ENCODE measurements around the gene NXPH3.
"Not testable (repeated sequence)": the region's sequence is repeated elsewhere in the genome, so short reads cannot be mapped to it uniquely, and the experiment has no call there.

The NXPH3 gene

GRCh38 chr17:49554694-49555494, 20.8 kb upstream of the NXPH3 start:
- DNase-seq: no peak

- DNase-seq: no peak
Measured at GRCh38 chr17:49555495-49556222, 20.0 kb upstream of the NXPH3 start.

GRCh38 chr17:49556223-49556943, 19.3 kb upstream of the NXPH3 start:
- DNase-seq: peak; percentile 43

DNA sequence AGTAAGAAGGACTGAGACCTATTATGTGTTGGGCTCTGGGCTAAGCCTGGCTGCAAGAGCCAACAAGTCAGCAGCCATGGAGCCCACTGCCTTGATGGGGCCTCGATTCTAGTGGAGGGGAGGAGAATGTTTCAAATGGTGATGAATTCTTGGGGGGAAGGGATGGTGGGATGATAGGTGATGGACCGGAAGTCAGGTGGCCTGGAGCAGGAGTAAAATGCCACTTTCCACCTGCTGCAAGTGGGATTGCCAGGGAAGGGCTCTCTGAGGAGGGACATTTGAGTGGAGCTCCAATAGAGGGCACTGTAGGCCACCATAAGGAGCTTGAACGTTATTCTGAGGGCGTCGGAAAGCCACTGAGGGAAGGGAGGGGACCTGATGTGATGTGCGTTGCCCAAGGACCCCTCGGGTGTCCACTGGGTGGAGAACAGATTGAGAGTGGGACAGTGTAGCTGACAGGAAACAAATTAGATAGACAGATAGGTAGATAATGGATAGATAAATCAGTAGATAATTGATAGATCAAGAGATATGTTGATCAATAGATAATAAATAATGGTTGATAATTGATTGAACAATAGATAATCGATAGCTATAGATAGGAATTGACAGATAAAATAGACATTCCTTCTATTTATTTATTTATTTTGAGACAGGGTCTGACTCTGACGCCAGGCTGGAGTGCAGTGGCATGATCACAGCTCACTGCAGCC, 18.2 kb upstream of the NXPH3 start:
- DNase-seq: no peak

DNA sequence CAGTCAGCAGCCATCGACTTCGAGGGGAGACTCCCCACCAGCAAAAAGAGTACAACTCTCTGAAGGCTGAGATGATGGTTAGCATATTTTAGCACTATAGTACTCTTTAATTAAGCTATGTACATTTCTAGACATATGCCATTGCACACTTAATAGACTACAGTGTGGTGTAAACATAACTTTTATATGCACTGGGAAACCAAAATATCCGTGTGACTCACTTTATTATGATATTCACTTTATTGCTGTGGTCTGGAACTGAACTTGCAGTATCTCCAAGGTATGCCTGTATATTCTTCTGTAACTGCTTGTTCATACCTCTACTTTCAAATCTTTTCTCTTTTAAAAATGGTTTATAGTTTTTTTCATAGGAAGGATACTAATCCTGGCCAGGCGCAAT, 11.0 kb upstream of the NXPH3 start:
- DNase-seq: no peak

GRCh38 chr17:49565948-49566491, 9.7 kb upstream of the NXPH3 start:
- peak; percentile 18 for DNase-seq

- DNase-seq: no peak
Measured at GRCh38 chr17:49566668-49567071, 9.0 kb upstream of the NXPH3 start.

- DNase-seq: no peak
Measured at GRCh38 chr17:49567104-49567521, 8.6 kb upstream of the NXPH3 start.

GRCh38 chr17:49567871-49568694, 7.6 kb upstream of the NXPH3 start:
- no peak for DNase-seq

DNA sequence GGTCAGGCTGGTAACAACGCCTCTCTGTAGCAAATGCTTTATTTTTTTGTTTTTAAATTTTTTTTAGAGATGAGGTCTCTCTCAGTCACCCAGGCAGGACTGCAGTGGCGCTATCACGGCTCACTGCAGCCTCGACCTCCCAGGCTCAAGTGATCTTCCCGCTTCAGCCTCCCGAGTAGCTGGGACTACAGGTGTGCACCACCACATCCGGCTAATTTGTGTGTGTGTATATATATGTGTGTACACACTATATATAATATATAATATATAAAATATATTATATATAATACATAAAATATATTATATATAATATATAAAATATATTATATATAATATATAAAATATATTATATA, 7.0 kb upstream of the NXPH3 start:
- DNase-seq: not testable (repeated sequence)

- DNase-seq: no peak
Measured at GRCh38 chr17:49570540-49571242, 5.0 kb upstream of the NXPH3 start.

GRCh38 chr17:49571283-49571682, 4.4 kb upstream of the NXPH3 start:
- no peak for DNase-seq

GRCh38 chr17:49571764-49572163, 3.9 kb upstream of the NXPH3 start:
- DNase-seq: no peak

GRCh38 chr17:49572226-49572625, 3.4 kb upstream of the NXPH3 start:
- no peak for DNase-seq

DNA sequence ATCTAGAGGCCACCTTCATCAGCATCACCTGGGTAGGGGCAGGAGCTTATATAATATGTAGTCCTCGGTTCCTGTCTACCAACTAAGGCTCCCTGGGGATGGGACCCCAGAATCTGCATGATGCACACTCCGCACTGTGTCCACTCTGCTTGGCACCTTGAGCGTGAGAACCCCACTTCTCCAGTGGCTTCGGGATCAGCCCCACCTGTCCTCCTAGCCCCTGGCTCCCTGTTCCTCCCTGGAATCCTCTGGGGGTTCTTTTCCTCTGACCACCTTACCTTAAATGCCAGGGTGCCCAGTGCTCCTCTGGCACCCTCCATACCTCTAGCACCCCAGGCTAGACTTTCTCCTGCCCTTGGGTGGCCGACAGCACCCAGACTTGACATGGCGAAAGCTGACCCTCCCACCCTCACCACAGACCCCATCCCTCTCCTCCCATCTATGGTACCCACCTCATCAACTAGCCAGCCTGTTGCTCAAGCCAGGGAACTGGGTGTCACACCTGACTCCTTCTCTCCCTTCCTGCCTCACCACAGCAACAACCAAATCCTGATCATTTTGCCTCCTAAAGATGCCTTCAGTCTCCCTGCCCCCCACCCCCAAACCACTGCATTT, 2.8 kb upstream of the NXPH3 start:
- DNase-seq: no peak

DNA sequence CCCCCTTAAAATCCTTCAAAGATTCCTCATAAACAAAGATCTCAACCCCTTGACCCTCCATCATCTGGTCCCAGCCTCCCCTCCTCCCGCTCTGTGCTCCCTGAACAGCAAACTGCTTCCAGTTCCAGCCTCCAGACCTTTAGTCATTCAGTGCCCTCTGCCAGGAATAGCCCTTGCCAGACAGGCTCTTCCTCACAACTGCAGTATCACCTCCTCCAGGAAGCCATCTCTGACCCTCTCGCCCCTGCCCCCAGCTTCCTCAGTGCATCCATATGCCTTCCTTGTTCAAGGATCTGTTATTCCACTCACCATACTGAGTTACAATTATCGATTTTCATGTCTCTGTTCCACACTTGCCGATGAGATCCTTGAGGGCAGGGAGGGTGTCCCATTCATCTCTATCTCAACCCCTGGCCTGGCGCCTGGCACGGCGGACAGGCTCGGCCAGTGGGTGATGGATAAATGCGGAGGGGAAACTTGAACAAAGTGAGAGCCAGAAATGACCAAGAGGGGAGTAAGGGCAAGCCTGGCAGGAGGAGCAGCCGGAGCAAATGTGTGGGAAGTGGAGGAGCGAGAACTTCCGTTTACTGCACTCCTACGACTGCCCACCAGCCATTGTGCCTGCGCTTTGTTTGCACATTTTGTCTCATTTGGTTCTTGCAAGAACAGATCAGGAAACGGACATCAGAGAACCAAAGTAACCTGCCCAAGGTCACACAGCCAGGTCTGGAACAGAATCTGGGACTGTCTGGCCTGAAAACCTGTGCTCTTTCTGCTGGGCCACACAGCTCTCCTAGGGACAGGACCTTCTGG, 2.0 kb upstream of the NXPH3 start:
- no peak for DNase-seq

DNA sequence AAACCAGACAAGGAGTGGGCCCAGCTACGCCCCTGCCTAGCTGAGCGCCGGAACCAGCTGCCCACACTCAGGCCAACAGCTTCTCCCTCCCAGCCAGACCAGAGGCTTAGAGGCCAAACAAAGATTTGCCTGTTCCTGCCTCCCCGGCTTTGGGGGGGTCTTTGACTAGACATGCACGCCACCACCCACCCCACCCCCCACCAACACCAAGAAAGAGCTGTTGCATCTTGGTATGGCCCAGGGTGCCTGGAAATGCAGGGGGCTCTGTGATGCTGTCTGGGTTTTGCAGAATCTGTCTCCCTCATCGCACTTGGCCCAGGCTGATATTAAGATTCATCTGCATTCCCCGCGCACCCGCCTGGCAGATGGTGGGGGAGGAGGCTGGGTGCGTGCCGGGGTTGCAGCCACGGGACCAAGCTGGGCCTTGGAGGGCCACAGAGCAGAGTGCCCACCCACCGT, 1.3 kb upstream of the NXPH3 start:
- DNase-seq: no peak

DNA sequence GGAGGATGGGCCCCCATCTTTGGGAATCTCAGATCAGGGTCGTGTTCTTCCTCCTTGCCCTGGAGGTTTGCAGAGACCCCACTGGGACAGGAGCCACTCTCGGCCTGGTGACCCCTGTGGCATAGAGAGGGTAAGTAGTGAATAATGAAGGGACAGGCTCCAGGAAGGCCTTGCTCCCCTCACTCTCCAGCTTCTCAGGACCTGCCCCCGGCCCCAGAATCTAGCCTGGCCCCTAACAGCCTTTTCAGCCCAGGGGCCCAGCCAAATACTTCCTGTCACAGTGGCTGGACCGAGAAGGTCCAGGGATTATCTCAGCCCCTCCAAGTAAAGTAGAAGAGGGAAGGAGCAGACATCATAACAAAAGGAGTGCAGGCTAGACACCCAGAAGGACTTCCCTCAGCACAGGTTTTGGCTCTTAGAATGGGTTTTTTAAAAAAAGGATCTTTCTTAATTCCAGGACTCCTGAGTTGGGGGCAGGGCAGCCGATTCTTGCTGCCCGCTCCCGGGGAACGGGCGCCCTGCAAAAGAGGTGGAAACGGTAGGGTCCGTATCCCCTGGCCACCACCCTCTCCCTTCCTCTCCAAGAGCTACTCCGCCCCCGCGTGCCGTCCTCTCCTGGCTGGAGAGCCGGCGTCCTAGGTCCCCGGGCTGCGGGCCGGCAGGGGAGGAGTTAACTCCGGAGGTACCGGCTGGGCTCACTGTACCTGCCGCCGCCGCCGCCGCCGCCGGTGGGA, 559 bp upstream of the NXPH3 start:
- DNase-seq: no peak

Measured in NCI-H1417 treated with DMSO at 0.1 percent for 48 hours (cell line).